MM.1S (cell line): ENCODE measurements around the gene VEGFA.

Experiments
- DNase-seq: peaks from one replicate; pipeline ENCODE4 v3.0.0-alpha.2; 2015
- H2AFZ ChIP-seq: fragments of 300-600 bp; sonication (generic); 2 replicates; pipeline ENCODE4 v1.6.0; 2016; ENCODE audit warnings: antibody characterized with exemption, low read length
- H3F3A ChIP-seq: fragments of 300-600 bp; sonication (generic); 2 replicates; pipeline ENCODE4 v1.6.1; 2016; ENCODE audit warnings: mild to moderate bottlenecking, antibody characterized with exemption, low read length, moderate library complexity, mixed read lengths; ENCODE audit not compliant: insufficient read depth
- H3K27ac ChIP-seq: fragments of 300-600 bp; sonication (generic); 2 replicates; pipeline ENCODE4 v1.5.1; 2016; ENCODE audit warnings: mild to moderate bottlenecking, low read length
- H3K27me3 ChIP-seq: fragments of 300-600 bp; sonication (generic); replicated peaks from 2 replicates; pipeline ENCODE4 v1.6.0; 2016; ENCODE audit warnings: low read length; ENCODE audit not compliant: insufficient read depth
- H3K36me3 ChIP-seq: fragments of 300-600 bp; sonication (generic); replicated peaks from 2 replicates; pipeline ENCODE4 v1.6.1; 2016; ENCODE audit warnings: mild to moderate bottlenecking, low read length, mixed read lengths; ENCODE audit not compliant: insufficient read depth
- H3K4me1 ChIP-seq: fragments of 300-600 bp; sonication (generic); 2 replicates; pipeline ENCODE4 v1.6.1; 2016; ENCODE audit warnings: low read length, mixed read lengths
- H3K4me2 ChIP-seq: fragments of 300-600 bp; sonication (generic); 2 replicates; pipeline ENCODE4 v1.6.0; 2016; ENCODE audit warnings: low read depth, low read length
- H3K4me3 ChIP-seq: fragments of 300-600 bp; sonication (generic); 2 replicates; pipeline ENCODE4 v1.5.1; 2016; ENCODE audit warnings: low read length, mixed read lengths
- H3K79me2 ChIP-seq: fragments of 300-600 bp; sonication (generic); 2 replicates; pipeline ENCODE4 v1.6.1; 2016; ENCODE audit warnings: mixed run types, low read length, mixed read lengths
- H3K9ac ChIP-seq: fragments of 300-600 bp; sonication (generic); 2 replicates; pipeline ENCODE4 v1.6.1; 2016; ENCODE audit warnings: low read length, mixed read lengths
- H3K9me2 ChIP-seq: fragments of 300-600 bp; sonication (generic); replicated peaks from 2 replicates; pipeline ENCODE4 v1.6.1; 2016; ENCODE audit warnings: mild to moderate bottlenecking, low read length, mixed read lengths; ENCODE audit not compliant: insufficient read depth
- H3K9me3 ChIP-seq: fragments of 300-600 bp; sonication (generic); replicated peaks from 2 replicates; pipeline ENCODE4 v1.6.1; 2016; ENCODE audit warnings: mild to moderate bottlenecking, low read length, mixed read lengths; ENCODE audit not compliant: insufficient read depth
- H4K20me1 ChIP-seq: fragments of 300-600 bp; sonication (generic); 2 replicates; pipeline ENCODE4 v1.6.1; 2016; ENCODE audit warnings: mild to moderate bottlenecking, low read length, moderate library complexity, mixed read lengths; ENCODE audit not compliant: insufficient read depth
- CTCF ChIP-seq: fragments of 300-600 bp; sonication (generic); IDR thresholded peaks from 2 replicates; pipeline ENCODE4 v1.5.1; 2016; ENCODE audit warnings: antibody characterized with exemption, low read length, mixed read lengths
- EZH2 ChIP-seq: fragments of 300-600 bp; sonication (generic); optimal IDR thresholded peaks from 2 replicates; pipeline ENCODE3; 2017; ENCODE audit warnings: low read depth, mild to moderate bottlenecking, antibody characterized with exemption, low read length, mixed read lengths
- EZH2phosphoT487 ChIP-seq: fragments of 300-600 bp; sonication (generic); IDR thresholded peaks from 2 replicates; pipeline ENCODE4 v1.6.1; 2018; ENCODE audit warnings: antibody characterized with exemption, low read length

VEGFA gene

GRCh38 chr6:43758617-43759050, 11.4 kb upstream of the VEGFA start:
- no peaks in the 10 kb centered on the region for H3K9me2 ChIP-seq

DNA sequence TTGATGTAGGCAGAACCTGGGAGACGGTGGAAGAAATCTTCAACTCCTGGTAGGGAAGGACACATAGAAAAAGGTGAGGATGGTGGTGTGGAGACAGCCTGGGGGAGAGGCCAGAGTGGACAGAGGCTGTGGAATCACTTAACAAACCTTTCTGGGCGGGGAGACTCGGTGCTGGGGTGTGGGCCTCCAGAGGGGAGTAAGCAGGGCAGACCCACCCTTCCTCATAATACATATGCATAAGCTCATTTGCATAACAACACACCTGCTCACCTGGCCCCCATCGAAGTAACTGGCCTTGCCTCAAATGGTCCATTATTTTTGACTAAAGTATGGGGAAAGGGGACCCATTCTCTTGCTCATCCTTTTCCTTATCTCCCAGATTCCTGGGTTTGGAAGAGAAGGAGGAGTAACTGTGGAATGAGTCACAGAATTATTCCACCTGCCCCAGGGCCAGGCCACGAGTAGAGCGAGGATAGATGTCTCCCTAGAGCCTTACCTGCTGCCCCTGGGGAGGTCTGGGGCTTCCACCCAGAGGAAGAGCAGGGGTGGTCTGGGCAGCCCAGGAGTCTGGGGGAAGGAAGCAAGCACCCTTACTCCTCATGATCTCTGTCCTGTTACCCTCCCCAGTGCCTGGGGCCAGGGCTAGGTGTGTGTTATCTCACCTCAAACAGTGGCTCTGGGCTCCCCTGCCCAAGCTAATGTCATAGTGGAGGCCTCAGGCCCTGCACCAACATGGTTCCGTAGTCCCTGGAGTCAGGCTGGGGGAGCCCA, 10.7 kb upstream of the VEGFA start:
- Histone ChIP-seq H2AFZ (no peak overlapping the region), H3K4me3 (no peak overlapping the region), H3K9ac (no peak overlapping the region), H3K4me2 (no peak overlapping the region), H3F3A (no peaks in the 10 kb centered on the region), H3K27me3 (no peaks in the 10 kb centered on the region), H3K9me3 (no peaks in the 10 kb centered on the region), H3K79me2 (no peaks in the 10 kb centered on the region), H3K9me2 (no peaks in the 10 kb centered on the region), H3K27ac (no peak overlapping the region), H3K4me1 (no peaks in the 10 kb centered on the region), H3K36me3 (no peaks in the 10 kb centered on the region), H4K20me1 (no peaks in the 10 kb centered on the region)
- TF ChIP-seq CTCF (no peak), EZH2 (no peak), EZH2phosphoT487 (no peak)
- DNase-seq: no peak

More at GRCh38 chr6:43758617-43759050, 11.4 kb upstream of the VEGFA start:
- no peak overlapping the region for H3K9ac ChIP-seq
- no peaks in the 10 kb centered on the region for H3K27me3 ChIP-seq
- no peak overlapping the region for H3K4me2 ChIP-seq
- no peaks in the 10 kb centered on the region for H3K79me2 ChIP-seq
- TF ChIP-seq CTCF (peak; percentile 80), EZH2 (no peak)
- no peak overlapping the region for H3K4me3 ChIP-seq
- H2AFZ ChIP-seq: no peak overlapping the region
- H3K27ac ChIP-seq: no peak overlapping the region
- DNase-seq: no peak
- H3K9me3 ChIP-seq: no peaks in the 10 kb centered on the region
- no peaks in the 10 kb centered on the region for H3K4me1 ChIP-seq
- H3F3A ChIP-seq: no peaks in the 10 kb centered on the region
- H4K20me1 ChIP-seq: no peaks in the 10 kb centered on the region
- no peaks in the 10 kb centered on the region for H3K36me3 ChIP-seq

GRCh38 chr6:43759907-43760206, 10.2 kb upstream of the VEGFA start:
- H3F3A ChIP-seq: no peaks in the 10 kb centered on the region
- TF ChIP-seq EZH2: no peak
- no peak for TF ChIP-seq CTCF
- no peak for TF ChIP-seq EZH2phosphoT487
- H2AFZ ChIP-seq: no peak overlapping the region
- H3K9ac ChIP-seq: no peak overlapping the region
- no peaks in the 10 kb centered on the region for H3K4me1 ChIP-seq
- H3K27ac ChIP-seq: no peak overlapping the region
- no peaks in the 10 kb centered on the region for H3K27me3 ChIP-seq
- H3K4me2 ChIP-seq: no peak overlapping the region
- DNase-seq: no peak
- H3K9me2 ChIP-seq: no peaks in the 10 kb centered on the region
- H3K4me3 ChIP-seq: no peak overlapping the region
- H4K20me1 ChIP-seq: no peaks in the 10 kb centered on the region
- H3K79me2 ChIP-seq: no peaks in the 10 kb centered on the region
- no peaks in the 10 kb centered on the region for H3K36me3 ChIP-seq
- no peaks in the 10 kb centered on the region for H3K9me3 ChIP-seq
